ENCODE measurements around the gene EPHB2.

GRCh38 chr1:22738522-22738921 lies 27.9 kb downstream of the EPHB2 start:
- TF ChIP-seq CTCF (IDR thresholded peaks at IDR 0.05) (no peak), POLR2A (IDR thresholded peaks at IDR 0.05) (no peak), POLR2AphosphoS5 (IDR thresholded peaks at IDR 0.05) (no peak)

Measured in sigmoid colon (tissue), 4 donors.